Keratinocyte (primary cell): ENCODE measurements around the gene RERE.

Experiments used
- CTCF ChIP-seq, 3 experiments: IDR thresholded peaks in 1 of 3; conservative IDR thresholded peaks in 1 of 3; optimal IDR thresholded peaks in 1 of 3; 2 replicates in 2 of 3; 3 replicates in 1 of 3; pipeline versions ENCODE3 to v1.5.1; 2011; ENCODE audit warnings: low read length in 3 of 3, mild to moderate bottlenecking in 3 of 3, moderate library complexity in 2 of 3, control low read depth in 1 of 3, inconsistent platforms in 1 of 3; ENCODE audit not compliant: insufficient read depth in 2 of 3; ENCODE audit errors: extremely low read depth in 1 of 3
- EZH2 ChIP-seq: IDR thresholded peaks from one replicate; pipeline ENCODE4 v1.6.1; 2012; ENCODE audit warnings: inconsistent platforms, mild to moderate bottlenecking, low read length, moderate library complexity

- no peak for TF ChIP-seq CTCF (optimal IDR thresholded peaks at IDR 0.05 in 1 of 3, IDR thresholded peaks at IDR 0.05 in 1 of 3, conservative IDR thresholded peaks at IDR 0.05 in 1 of 3; ENCODE audit: extremely low read depth in 1 of 3, insufficient read depth in 2 of 3, low read length in 3 of 3)
- no peak for TF ChIP-seq EZH2
These were observed 491.7 kb downstream of the RERE start for GRCh38 chr1:8325771-8326170.
